HG03354 (cell line): Measurements from ENCODE around the gene CCDC148.
"Not testable (repeated sequence)": the region's sequence is repeated elsewhere in the genome, so short reads cannot be mapped to it uniquely, and the experiment has no call there.

Source experiments
- ATAC-seq: cut with Tn5 transposase; IDR thresholded peaks from one replicate; pipeline ENCODE4 v1.9.1; 2021; ENCODE audit warnings: mild to moderate bottlenecking; ENCODE audit not compliant: unreplicated experiment, poor library complexity, severe bottlenecking

CCDC148 gene

GRCh38 chr2:158239271-158239670 is 217.3 kb downstream of the CCDC148 start:
- peak; percentile 67 for ATAC-seq

GRCh38 chr2:158234497-158234896 is 222.1 kb downstream of the CCDC148 start:
- ATAC-seq: no peak

DNA sequence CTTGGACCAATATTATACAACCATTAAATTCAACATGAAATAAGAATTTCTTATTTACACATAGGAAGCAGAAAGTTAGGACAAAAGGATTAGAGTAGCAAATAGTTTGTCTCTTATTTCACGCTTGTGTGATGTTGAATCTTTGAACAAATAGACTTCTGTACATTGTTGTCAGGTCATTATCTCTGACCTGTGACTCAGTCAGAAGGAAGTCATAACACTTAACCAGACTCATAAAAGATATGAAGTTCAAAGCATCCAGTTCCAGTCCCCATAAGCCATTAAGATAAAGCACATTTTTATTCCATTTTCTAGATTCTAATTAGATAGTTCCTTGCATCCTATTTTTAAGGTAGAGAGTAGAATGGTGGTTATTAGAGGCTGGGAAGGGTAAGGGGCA is 224.1 kb downstream of the CCDC148 start:
- no peak for ATAC-seq

DNA sequence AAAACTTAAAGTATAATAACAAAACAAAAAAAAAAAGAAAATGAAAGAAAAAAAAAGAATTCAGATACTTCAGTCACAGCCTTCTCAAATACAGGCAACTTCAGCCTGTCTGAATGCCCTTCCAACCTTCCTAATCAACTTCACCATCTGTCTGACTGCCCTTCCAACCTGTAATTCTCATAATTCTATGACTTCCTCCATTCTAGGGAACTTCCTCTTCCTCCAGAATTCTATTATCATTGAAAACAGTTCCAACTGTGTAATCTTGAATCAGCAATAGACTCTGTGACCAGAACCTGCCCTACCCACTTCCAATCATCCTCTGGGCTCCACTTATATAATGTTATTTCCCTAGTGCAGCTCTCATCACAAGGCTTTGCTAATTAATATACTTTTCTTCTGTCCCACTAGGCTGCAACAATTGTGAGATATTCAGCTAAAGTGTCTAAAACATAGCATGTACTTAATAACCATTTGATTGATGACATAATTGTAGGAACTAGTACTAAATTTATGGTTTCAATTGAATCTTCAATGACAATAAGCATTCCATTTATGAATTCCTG is 227.5 kb downstream of the CCDC148 start:
- no peak for ATAC-seq

DNA sequence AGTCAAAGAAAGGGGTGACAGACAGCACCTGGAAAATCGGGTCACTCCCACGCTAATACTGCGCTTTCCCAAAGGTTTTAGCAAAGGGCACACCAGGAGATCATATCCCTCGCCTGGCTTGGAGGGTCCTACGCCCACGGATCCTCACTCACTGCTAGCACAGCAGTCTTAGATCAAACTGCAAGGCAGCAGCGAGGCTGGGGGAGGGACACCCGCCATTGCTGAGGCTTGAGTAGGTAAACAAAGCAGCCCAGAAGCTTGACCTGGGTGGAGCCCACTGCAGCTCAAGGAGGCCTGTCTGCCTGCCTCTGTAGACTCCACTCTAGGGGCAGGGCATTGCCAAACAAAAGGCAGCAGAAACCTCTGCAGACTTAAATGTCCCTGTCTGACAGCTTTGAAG is 233.5 kb downstream of the CCDC148 start:
- not testable (repeated sequence) for ATAC-seq

DNA sequence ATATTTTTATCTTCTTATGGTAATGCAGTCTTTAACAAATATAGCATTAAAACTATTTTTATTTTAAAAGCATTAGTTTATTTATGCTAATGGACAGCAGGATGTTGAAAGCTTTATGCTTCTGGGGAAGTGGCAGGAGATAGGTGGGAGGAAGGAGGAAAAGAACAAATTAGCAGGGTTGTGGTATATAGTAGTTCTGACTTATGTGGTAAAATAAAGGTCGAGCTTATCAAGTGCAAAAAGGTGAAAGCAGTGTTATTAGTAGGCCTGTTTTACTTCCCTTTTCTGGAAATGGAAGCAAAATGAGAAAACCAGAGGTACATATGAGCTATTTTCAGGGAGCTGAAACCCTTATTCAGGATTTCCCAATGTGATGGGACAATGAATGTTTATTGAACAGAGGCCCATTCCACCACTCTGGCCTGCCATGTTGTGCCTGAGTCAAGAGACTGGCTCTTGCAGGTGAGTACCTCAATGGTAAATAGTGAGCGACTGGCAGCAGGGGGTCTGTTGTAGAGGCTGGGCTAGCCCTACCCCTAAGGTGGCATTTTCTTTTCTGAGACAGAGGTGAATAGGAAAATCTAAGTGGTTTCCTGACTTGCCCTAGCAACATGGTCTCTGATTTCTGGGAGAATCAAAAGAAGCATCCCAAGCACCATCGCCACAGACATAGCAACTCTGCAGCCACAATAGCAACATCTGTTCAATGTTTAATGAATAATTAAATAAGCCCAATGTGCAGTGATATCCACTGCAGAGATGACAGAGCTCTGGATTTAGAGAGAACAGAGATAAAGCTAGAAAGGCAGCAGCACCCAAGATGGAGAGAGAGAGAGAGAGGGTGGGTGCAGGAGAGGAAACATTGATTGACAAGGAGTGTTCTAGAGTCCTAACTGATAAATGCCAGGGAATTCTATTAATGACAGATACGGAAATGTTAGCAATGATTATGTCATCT is 235.2 kb downstream of the CCDC148 start:
- no peak for ATAC-seq

DNA sequence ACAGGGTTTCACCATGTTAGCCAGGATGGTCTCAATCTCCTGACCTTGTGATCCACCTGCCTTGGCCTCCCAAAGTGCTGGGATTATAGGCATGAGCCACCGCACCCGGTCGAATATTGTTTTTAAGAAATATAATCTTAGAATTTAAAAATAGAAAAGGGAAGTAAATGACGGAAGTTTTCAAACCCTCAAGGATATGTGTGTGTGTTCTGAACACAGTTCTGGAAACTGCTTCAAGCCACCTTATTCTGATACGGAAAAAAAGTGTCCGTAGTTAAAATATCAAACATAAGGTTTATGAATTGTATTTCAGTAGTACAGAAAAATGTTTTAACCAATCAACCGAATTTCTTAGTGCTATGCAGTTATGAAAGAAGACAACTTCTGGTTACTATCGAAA is 239.0 kb downstream of the CCDC148 start:
- ATAC-seq: no peak

GRCh38 chr2:158214431-158214830 is 242.1 kb downstream of the CCDC148 start:
- ATAC-seq: peak; percentile 96

DNA sequence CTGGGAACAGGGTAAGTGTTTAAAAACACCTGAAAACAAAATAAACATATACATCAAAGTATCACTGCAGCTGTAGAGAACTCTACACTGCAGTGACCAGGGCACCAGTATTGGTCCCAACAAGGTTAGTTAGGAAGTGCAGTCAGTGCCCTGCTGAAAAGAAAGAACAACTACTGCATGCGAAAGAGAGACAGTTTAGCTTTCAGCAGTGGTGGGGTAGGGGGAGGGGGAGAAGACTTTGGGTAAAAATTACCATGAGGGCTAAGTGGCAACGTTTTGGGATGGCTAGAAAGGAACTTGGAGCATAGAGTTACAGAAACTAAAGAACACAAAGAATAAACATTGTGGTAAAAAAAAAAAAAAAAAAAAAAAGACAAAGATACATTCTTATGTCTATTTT is 242.8 kb downstream of the CCDC148 start:
- ATAC-seq: no peak

DNA sequence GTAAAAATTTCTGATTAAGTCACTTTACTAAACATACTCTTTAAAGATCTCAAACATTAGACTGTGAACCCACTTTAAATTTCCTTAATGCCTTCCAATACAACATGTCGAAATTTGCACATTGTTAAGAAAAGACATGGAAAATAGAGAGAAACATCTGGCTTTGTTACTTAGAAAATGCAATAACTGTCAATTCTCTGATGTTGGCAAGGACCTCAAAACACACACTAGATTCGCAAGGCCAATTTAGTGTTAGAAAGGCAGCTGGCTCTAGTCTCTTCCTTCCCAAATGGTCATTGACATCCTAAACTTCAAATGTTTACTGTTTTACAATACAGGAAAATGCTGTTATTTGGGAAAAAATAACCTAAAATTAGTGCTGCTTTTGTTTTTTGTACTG is 244.3 kb downstream of the CCDC148 start:
- ATAC-seq: no peak

DNA sequence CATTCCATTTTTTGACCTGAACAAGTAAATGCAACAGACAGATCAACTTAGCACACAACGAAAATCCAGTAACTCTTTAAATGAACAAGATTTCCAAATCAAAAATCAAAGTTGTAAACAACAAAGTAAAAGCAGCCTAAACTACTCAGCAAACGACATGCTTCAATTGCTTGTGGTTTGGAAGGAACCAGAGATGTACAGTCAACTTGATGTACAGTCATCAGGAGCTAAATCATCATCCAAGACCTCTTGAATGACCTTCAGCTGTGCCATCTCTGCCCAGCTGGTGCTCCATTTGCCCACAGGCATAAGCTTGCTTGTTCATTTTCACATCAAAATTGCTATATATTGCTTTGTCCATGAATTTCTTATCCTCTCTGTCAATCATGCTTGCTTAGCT is 245.1 kb downstream of the CCDC148 start:
- no peak for ATAC-seq

DNA sequence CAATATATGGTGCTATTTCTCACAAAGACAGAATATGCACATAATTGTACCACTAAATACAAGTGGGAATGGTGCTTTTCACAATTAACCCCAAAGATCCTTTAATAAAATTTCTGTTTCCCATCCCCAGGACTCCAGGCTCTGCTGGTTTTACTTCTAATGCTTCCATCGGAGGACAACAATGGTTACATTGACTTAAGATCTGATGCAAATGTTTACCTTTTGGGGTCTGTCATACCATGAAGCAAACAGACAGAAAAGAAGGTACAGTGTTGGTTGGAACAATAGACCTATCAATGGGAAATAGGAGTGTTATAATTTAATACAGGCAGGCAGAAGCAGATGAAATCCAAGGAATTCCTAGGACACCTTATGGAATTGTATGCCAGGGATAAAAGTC is 249.2 kb downstream of the CCDC148 start:
- no peak for ATAC-seq

DNA sequence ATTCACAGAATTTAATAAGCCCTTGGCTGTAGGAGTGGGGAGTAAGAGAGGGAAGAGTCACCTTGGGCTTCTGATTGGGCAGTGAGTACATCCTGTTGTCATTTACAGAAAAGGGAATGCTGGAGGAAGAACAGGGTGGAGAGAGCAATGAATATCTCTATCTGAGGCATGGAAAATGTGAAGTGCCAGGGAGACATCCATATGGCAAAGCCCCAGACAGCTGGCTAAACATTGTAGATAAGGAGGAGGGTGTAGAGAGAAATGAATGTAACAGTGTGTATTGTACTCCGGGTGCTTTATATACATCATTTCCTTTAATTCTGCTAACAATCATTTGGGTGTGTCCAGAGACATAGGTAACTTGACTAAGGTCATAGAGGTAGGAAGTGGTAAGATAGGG is 251.3 kb downstream of the CCDC148 start:
- no peak for ATAC-seq

GRCh38 chr2:158204741-158205165 is 251.8 kb downstream of the CCDC148 start:
- peak; percentile 54 for ATAC-seq

DNA sequence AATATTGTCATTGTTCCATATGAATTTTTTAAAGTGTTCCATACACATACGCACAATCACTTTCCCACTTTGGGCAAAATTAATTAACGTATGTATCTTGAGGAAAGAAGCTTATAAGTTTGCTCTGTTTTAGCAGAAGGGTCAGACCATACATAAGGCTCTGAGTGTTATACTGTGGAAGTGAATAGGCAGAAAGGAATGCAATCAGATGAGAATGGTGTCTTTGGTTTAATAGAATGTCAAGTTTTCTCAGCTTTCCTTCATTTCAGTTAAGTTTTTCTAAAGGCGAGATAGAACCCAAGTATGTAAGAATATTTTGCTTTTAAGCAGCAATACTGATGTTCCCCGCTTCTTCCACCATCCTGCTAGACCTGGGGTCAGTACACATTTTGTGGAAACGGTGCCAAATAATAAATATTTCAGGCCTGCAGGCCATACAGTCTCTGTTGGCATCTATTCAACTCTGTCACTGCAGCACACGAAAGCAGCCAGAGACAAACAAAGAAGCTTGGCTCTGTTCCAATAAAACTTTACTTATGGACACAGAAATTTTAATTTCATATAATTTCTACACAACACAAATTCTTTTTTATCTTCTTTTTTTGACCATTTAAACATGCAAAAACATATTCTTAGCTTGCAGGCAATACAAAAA is 254.3 kb downstream of the CCDC148 start:
- no peak for ATAC-seq

DNA sequence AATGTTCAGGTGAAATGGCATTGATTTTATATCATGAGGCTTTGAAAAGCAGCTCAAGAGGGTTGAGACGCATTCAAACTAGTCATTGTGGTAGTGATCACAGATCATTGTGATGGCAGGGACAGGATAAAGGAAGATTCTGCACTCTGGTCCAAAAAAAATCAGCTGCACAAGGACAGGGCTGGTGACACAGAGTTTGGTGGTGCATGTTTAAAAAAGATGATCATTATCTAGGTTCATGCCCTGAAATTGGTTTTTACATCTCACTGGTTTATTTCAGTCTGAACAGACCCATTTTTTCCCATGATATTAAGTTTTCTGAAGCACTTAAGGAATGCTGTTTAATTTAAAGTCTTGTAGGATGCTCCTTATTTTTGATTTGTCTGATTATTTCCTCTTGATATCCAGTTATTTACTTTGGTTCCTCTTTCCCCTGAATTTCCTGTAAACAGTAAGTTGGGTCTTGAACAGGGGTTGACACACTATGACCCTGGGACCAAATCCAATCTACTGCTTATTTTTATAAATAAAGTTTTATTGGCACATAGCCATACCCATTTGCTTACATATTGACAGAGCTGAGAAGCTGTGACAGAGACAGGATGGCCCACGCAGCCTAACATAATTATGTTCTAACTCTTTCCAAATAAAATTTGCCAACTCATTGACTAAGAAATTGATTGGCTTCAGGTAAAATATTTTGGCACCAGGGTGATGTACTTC is 256.5 kb downstream of the CCDC148 start:
- no peak for ATAC-seq

DNA sequence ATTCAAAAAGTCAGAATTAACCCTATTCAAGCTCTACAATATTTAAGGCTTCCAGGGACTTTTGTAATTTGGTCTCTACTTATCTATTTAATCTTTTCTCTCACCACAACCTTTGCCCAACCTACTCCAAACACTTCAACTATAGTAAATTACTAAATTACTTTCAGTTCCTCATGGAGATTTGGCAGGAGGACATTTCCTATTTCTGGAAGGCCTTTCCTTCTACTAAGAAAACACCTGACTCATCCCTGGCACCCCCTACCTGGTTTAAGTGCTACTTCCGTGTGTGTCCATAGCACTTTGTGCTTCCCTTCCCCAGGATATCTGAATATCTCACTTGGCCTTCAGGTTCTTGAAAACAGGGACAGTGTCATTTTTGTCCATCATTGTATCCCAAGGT is 258.6 kb downstream of the CCDC148 start:
- ATAC-seq: no peak

DNA sequence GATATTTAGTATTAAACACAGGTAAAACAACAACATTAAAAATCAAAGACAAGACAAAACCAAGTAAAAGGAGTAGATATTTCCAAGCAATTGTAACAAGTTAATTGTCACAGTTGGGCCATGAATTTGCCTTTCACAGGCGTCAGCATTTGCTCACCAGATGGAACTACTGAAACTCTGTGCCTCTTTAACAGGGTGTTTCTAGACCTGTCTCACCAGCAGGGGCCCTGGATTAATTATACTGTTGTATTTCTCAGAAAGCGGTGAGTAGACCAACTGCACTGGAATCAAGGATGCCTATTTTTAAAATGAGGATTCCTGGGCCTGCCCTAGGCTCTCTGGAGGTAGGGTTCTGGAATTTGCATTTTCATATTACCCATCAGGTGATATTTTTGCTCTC is 262.3 kb downstream of the CCDC148 start:
- ATAC-seq: no peak

DNA sequence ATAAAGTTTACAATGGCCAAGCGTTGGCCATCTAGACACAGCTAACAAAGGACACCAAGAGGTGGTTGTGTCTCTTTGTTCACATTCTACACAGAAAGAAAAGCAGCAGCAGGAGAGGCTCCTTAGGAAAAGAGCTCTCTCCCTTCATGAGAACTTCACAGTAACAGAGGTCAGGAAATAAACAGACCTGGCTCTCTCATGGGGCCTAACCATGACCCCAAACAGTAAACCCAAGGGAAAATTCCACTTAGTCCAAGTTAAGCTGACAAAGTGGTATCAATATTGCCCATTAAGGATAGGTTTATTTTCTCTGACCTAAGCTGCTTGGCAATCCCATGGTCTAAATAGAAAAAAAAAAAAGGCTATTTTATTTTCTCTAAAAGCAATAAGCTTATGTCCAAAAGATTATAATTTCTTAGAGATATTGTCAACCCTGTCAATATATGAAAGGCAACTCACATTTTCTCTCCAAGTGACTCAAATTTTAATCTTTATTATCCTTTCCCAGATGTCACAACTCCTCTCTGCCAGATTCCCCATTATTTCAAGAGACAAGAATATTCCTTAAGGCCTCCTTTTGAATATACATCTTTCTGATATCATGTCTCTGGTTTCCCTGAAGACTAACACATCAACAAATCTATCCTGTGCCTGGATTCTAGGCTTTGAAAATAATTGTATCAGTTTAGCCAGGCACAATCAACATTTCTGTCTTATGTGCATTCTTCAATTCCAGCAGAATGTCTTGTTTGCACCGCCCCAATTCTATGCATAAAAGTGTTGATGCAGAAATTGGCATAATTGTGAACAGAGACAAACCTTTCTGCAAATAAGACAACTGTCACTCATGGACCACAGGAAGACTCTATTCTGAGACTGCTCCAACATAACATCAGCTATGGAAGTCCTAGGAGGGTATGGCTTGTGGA is 263.8 kb downstream of the CCDC148 start:
- no peak for ATAC-seq
